A673 (cell line): ENCODE measurements around the gene DSCAM. TPM values are rescaled to one million over a fixed set of nuclear protein-coding genes. Genes with fewer than 3 reads are reported as not detected.

ENCODE experiments used
- BruUV-seq: library from RNA; stranded (reverse); fragments of 400-500 nt; replicated peaks from 2 replicates; lab custom pipeline; 2021; lab: Mats Ljungman, UMichigan
- CTCF ChIA-PET: fragments of 300-600 bp; sonication (Branson Sonifier 250); formaldehyde crosslinking; loops from one replicate; lab custom pipeline; 2022; ENCODE audit warnings: antibody characterized with exemption; lab: Charles Lee
- POLR2A ChIA-PET: fragments of 300-600 bp; sonication (Branson Sonifier 250); formaldehyde crosslinking; loops from one replicate; lab custom pipeline; 2022; ENCODE audit warnings: antibody characterized with exemption; ENCODE audit not compliant: low non-redundant PET; lab: Charles Lee
- DNase-seq: peaks from one replicate; pipeline ENCODE4 v3.0.0-alpha.2; 2015; ENCODE audit warnings: low spot score
- H3K27ac ChIP-seq: fragments of 200-600 bp; sonication (generic); 2 replicates; pipeline ENCODE4 v1.5.1; 2016; ENCODE audit warnings: mixed run types, low read depth, mild to moderate bottlenecking, mixed read lengths, antibody characterized with exemption, low read length; ENCODE audit not compliant: poor library complexity, severe bottlenecking
- H3K27me3 ChIP-seq: fragments of 200-600 bp; sonication (generic); replicated peaks from 2 replicates; pipeline ENCODE4 v1.6.1; 2017; ENCODE audit warnings: mixed run types, low read depth, mild to moderate bottlenecking, mixed read lengths, antibody characterized with exemption, low read length; ENCODE audit not compliant: insufficient read depth, poor library complexity
- H3K36me3 ChIP-seq: fragments of 200-600 bp; sonication (generic); 2 replicates; pipeline ENCODE4 v1.6.1; 2016; ENCODE audit warnings: mixed run types, mild to moderate bottlenecking, mixed read lengths, antibody characterized with exemption, low read length; ENCODE audit not compliant: insufficient read depth, poor library complexity, severe bottlenecking
- H3K4me1 ChIP-seq: fragments of 200-600 bp; sonication (generic); 2 replicates; pipeline ENCODE4 v1.6.1; 2017; ENCODE audit warnings: mixed run types, mild to moderate bottlenecking, mixed read lengths, antibody characterized with exemption, low read length; ENCODE audit not compliant: insufficient read depth, poor library complexity, severe bottlenecking
- H3K4me3 ChIP-seq: fragments of 200-600 bp; sonication (generic); 2 replicates; pipeline ENCODE4 v1.5.1; 2016; ENCODE audit warnings: low read depth, mixed run types, mild to moderate bottlenecking, mixed read lengths, low read length; ENCODE audit not compliant: poor library complexity, severe bottlenecking
- H3K9me3 ChIP-seq: fragments of 200-600 bp; sonication (generic); 2 replicates; pipeline ENCODE4 v1.6.1; 2016; ENCODE audit warnings: mixed run types, low read depth, mild to moderate bottlenecking, mixed read lengths, antibody characterized with exemption, low read length; ENCODE audit not compliant: poor library complexity, severe bottlenecking
- CTCF ChIP-seq: fragments of 300-800, 200-600 bp; sonication (generic); conservative IDR thresholded peaks from 2 replicates; pipeline ENCODE4 v1.5.1; 2017; ENCODE audit warnings: low read depth, mild to moderate bottlenecking, antibody characterized with exemption, low read length, moderate library complexity, mixed read lengths
- EZH2 ChIP-seq: fragments of 200-600 bp; sonication (generic); IDR thresholded peaks from 2 replicates; pipeline ENCODE4 v1.6.1; 2017; ENCODE audit warnings: borderline replicate concordance, low read depth, mild to moderate bottlenecking, mixed read lengths, antibody characterized with exemption, low read length; ENCODE audit not compliant: poor library complexity, severe bottlenecking
- intact Hi-C: fragments of 100-400 bp; cut with micrococcal nuclease; formaldehyde crosslinking; loops from one replicate; pipeline ENCODE4 v1.10.0; 2022; ENCODE audit not compliant: unreplicated experiment
- total RNA-seq: library from RNA; stranded (reverse); gene quantifications from 2 replicates; pipeline ENCODE4 v1.2.3, GENCODE V29; 2021

DSCAM gene
- total RNA-seq, 1 experiment from 2014 or later = not detected

DNA sequence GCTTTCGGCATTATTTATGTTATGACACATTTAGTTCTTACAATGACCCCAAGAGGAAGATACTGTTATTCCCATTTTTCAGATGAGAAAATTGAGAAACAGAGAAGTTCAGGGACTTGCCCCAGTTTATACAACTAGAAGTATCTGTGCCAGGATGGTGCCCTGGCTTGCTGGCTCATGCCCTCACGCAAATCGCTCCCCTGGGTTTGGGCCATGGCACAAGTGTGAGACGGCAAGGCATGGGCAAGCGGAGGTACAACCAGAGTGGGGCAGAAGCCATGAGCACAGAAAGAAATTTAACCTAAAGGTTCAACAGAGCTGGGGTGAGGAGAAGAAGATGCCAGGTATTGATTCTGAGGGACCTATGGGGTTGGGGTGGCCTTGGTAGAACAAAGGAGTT lies 469.8 kb downstream of the DSCAM start:
- H3K4me1 ChIP-seq = no peaks in the 10 kb centered on the region
- no peak overlapping the region for H3K27ac ChIP-seq
- intact Hi-C loops = no loop called here
- BruUV-seq = no TSS peak
- DNase-seq = no peak
- CTCF ChIA-PET = no interaction called here
- no peaks in the 10 kb centered on the region for H3K36me3 ChIP-seq
- no peak overlapping the region for H3K4me3 ChIP-seq
- POLR2A ChIA-PET = no interaction called here
- H3K27me3 ChIP-seq = no peaks in the 10 kb centered on the region
- TF ChIP-seq CTCF (no peak), EZH2 (no peak)
- peaks cover 4% of the 10 kb centered on the region for H3K9me3 ChIP-seq

GRCh38 chr21:40373761-40374160 lies 473.2 kb downstream of the DSCAM start:
- ChIA-PET CTCF (no interaction called here), POLR2A (no interaction called here)
- H3K27me3 ChIP-seq = no peaks in the 10 kb centered on the region
- no peaks in the 10 kb centered on the region for H3K9me3 ChIP-seq
- no TSS peak for BruUV-seq
- no peak overlapping the region for H3K27ac ChIP-seq
- no peaks in the 10 kb centered on the region for H3K36me3 ChIP-seq
- intact Hi-C loops = no loop called here
- DNase-seq = no peak
- TF ChIP-seq CTCF (no peak), EZH2 (no peak)
- H3K4me3 ChIP-seq = no peak overlapping the region
- H3K4me1 ChIP-seq = no peaks in the 10 kb centered on the region

DNA sequence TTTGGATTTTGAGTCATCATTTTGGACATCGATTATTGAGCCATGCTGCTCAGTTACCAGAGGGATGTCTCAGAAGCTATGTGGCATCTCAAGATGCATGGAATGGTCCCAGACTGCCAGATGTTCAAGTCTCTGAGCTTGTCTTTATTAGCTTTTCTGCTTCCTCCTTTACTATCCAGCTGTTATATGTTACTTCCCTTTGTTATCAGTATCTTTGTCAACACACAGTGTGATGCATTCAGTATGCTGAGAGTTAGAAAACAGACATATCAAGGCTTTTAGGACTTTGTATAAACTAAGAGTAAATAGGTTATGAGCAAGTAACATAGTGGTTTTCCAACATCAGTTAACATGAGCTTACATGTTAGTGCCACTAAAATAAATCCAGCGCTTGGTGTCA lies 474.5 kb downstream of the DSCAM start:
- H3K9me3 ChIP-seq = peaks cover 8% of the 10 kb centered on the region
- no peaks in the 10 kb centered on the region for H3K27me3 ChIP-seq
- no peak for TF ChIP-seq CTCF
- no peak for TF ChIP-seq EZH2
- H3K36me3 ChIP-seq = no peaks in the 10 kb centered on the region
- DNase-seq = no peak
- POLR2A ChIA-PET = no interaction called here
- intact Hi-C loops = no loop called here
- H3K4me3 ChIP-seq = no peak overlapping the region
- no peak overlapping the region for H3K27ac ChIP-seq
- no TSS peak for BruUV-seq
- CTCF ChIA-PET = no interaction called here
- no peaks in the 10 kb centered on the region for H3K4me1 ChIP-seq
